Lung (tissue), 12 donors: ENCODE measurements around the gene NFIA. TPM values are rescaled to one million over a fixed set of nuclear protein-coding genes. Genes with fewer than 3 reads are reported as not detected.
A peak's percentile ranks its signal among the peaks of the same experiment; 100 is the strongest.

Source experiments
- ATAC-seq: fragments of 200-7000 bp; cut with Tn5 transposase; one replicate; pipeline ENCODE4 v1.9.1; 2020; ENCODE audit warnings: moderate number of reproducible peaks; ENCODE audit not compliant: insufficient read depth, low FRiP score
- DNase-seq, 3 donors: peaks; one replicate each; pipeline ENCODE4 v3.0.0-alpha.2; 2013 to 2017
- H3K27ac ChIP-seq, 2 donors: one replicate each; pipeline ENCODE4 v1.5.1; 2013; ENCODE audit warnings: mild to moderate bottlenecking in 2 of 2, moderate library complexity in 2 of 2, control low read depth in 1 of 2, inconsistent platforms in 1 of 2, low read depth in 1 of 2, low read length in 1 of 2
- H3K27me3 ChIP-seq, 3 donors: one replicate each; pipeline ENCODE4 v1.5.1; 2013; ENCODE audit warnings: low read length in 2 of 3; ENCODE audit not compliant: control insufficient read depth in 3 of 3, insufficient read depth in 3 of 3
- H3K36me3 ChIP-seq, 4 donors: one replicate each; pipeline ENCODE4 v1.5.1; 2013; ENCODE audit warnings: low read length in 4 of 4, mild to moderate bottlenecking in 1 of 4, moderate library complexity in 1 of 4; ENCODE audit not compliant: control insufficient read depth in 4 of 4, insufficient read depth in 4 of 4
- H3K4me1 ChIP-seq, 5 donors: one replicate each; pipeline ENCODE4 v1.5.1; 2013; ENCODE audit warnings: low read length in 5 of 5, mild to moderate bottlenecking in 2 of 5, moderate library complexity in 1 of 5; ENCODE audit not compliant: control insufficient read depth in 5 of 5, insufficient read depth in 5 of 5
- H3K4me3 ChIP-seq: one replicate; pipeline ENCODE4 v1.5.1; 2013; ENCODE audit warnings: mild to moderate bottlenecking, control low read depth, moderate library complexity
- H3K9ac ChIP-seq, 2 donors: one replicate each; pipeline ENCODE4 v1.5.1; 2013; ENCODE audit warnings: low read length in 2 of 2, control low read depth in 1 of 2; ENCODE audit not compliant: insufficient read depth in 1 of 2
- H3K9me3 ChIP-seq, 4 donors: one replicate each; pipeline ENCODE4 v1.5.1; 2013; ENCODE audit warnings: low read length in 3 of 4, mild to moderate bottlenecking in 1 of 4, moderate library complexity in 1 of 4; ENCODE audit not compliant: control insufficient read depth in 4 of 4, insufficient read depth in 3 of 4
- CTCF ChIP-seq: IDR thresholded peaks from 2 replicates; pipeline ENCODE4 v1.5.1; 2012; ENCODE audit warnings: mild to moderate bottlenecking; ENCODE audit errors: control extremely low read depth, extremely low read depth
- WGBS, 2 donors: extraction: QIAGEN DNeasy Blood & Tissue Kit; methylation state at CpG; one replicate each; pipeline ENCODE4 v1.1.7; 2013; 5-methylcytosine and 5-hydroxymethylcytosine counted together
- polyA plus RNA-seq, 2 donors: library from polyadenylated mRNA; stranded (reverse); fragments of 200-250 nt; gene quantifications; one replicate each; pipeline ENCODE4 v1.2.1, GENCODE V29; 2013
- total RNA-seq, 2 donors: library from RNA; depleted of rRNA in 1 of 2; stranded (reverse); fragments of >200 nt in 1 of 2; gene quantifications; one replicate each; pipeline ENCODE4 v1.2.1, GENCODE V29; 2014 to 2021
- donor health status: control.
- donor health status: control.
- donor health status: Bipolar disorder and iron deficiency.
- donor health status: healthy.
- donor health status: DM: yes; HTN: yes; CAD: no.

The NFIA gene
- total and polyA plus RNA-seq, 4 donors: 3.0 to 63.4 (median 34.2) TPM

GRCh38 chr1:61265665-61266064, 183.3 kb downstream of the NFIA start:
- Histone ChIP-seq H3K9ac (no peak overlapping the region), H3K4me1 (peaks cover 0 to 26% (median 11%) of the 10 kb centered on the region in 5 donors), H3K27me3 (no peaks in the 10 kb centered on the region), H3K36me3 (peaks cover 0 to 2% (median 0%) of the 10 kb centered on the region in 4 donors), H3K9me3 (no peaks in the 10 kb centered on the region), H3K4me3 (no peak overlapping the region), H3K27ac (no peak overlapping the region)
- DNase-seq (no peak), ATAC-seq (no peak)
- no peak for TF ChIP-seq CTCF
- WGBS, 2 donors: 85 to 89% methylated on average over 3 of the region's 3 CpGs

- no peak for ATAC-seq
- H3K27me3 ChIP-seq: no peaks in the 10 kb centered on the region
- no peaks in the 10 kb centered on the region for H3K9me3 ChIP-seq
- H3K4me3 ChIP-seq: no peak overlapping the region
- H3K36me3 ChIP-seq: peaks cover 0 to 2% (median 0%) of the 10 kb centered on the region in 4 donors
- no peak for DNase-seq
- H3K9ac ChIP-seq: no peak overlapping the region
- H3K27ac ChIP-seq: no peak overlapping the region
- no peak for TF ChIP-seq CTCF
- H3K4me1 ChIP-seq: peaks cover 0 to 22% (median 11%) of the 10 kb centered on the region in 5 donors
These were observed 184.4 kb downstream of the NFIA start for GRCh38 chr1:61266738-61267137.

GRCh38 chr1:61268546-61269240, 186.3 kb downstream of the NFIA start:
- no peak overlapping the region for H3K4me3 ChIP-seq
- no peak overlapping the region for H3K27ac ChIP-seq
- peak overlapping the region in 1 of 2 donors; percentile 16 for H3K9ac ChIP-seq
- no peaks in the 10 kb centered on the region for H3K27me3 ChIP-seq
- 68 to 71% methylated on average over 9 of the region's 9 CpGs for WGBS, 2 donors
- H3K9me3 ChIP-seq: no peaks in the 10 kb centered on the region
- DNase-seq (no peak), ATAC-seq (no peak)
- peaks cover 0 to 27% (median 11%) of the 10 kb centered on the region in 5 donors for H3K4me1 ChIP-seq
- no peaks in the 10 kb centered on the region for H3K36me3 ChIP-seq
- TF ChIP-seq CTCF: no peak
